Measurements from ENCODE around the gene CYB561D2.
A peak's percentile ranks its signal among the peaks of the same experiment; 100 is the strongest.

The CYB561D2 gene

DNA sequence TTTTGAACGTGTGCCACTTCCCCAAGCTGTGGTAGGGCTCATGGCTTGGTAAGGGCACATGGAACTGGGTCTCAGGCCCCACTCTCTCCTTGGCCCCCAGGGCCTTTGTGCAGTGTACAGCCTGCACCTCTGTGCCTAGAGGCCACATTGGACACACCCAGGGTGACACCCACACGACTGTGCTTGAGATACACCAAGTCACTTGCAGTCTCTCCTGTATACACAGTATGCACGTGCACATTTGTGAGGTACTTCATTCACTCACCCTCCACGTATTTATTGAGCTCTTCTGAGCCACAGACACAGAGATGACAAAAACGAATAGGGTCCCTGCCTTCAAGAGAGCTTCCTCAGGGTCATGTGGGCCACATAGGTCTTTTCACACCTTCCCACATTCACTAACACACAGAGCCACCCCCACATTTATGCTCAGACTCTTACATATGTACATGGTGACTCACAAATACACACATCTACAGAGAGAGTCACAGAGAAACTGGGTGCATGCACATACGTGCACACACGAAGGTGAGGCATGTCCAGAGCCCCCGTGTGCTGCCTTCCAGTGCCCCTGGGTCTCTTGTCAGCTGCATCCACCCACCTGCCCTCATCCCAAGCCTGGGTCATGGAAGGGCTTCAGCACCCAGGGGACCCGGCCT is 18.5 kb downstream of the CYB561D2 start:
- no peak for DNase-seq

DNA sequence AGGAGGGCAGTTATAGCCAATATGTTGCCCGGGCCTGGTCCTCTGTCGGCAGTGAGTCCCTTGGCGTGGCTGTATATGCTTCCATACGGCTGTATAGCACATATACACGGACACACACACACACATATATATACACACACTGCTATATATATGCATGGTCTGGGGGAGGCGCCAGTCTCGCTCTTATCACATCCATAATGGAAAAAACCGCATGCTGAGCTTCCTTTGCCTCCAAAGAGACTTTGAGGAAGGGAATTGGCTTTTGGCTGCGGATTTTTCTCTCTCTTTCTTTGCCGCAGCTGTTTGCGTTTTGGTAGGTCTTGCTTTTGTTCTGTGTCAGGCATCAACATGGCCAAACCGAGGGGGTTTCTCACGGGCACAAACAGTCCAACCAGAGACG is 19.9 kb downstream of the CYB561D2 start:
- peak; percentile 55 for DNase-seq

- peak; percentile 18 for DNase-seq
These were observed 20.5 kb downstream of the CYB561D2 start for GRCh38 chr3:50371133-50371685.

DNA sequence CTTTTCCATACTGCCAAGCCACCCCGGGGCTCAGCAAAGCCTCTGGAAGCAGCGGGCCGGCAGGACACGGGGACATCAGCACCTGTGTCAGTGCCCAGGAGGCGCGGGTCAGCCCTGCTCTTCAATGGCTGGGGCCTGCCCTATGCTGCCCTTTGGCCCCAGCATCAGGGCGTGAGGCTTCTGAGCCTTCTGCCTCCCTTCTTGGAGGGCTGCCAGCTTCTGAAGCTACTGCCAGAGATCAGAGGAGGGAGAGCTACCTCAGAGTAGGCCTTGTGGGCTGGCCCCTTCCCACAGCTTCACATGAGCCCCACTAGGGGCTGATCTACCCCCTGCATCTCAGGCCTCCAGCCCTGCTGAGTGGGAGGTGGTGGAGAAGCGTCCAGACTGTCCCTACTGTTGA is 21.7 kb downstream of the CYB561D2 start:
- no peak for DNase-seq

GRCh38 chr3:50373146-50374051 is 22.7 kb downstream of the CYB561D2 start:
- DNase-seq, result no peak

DNA sequence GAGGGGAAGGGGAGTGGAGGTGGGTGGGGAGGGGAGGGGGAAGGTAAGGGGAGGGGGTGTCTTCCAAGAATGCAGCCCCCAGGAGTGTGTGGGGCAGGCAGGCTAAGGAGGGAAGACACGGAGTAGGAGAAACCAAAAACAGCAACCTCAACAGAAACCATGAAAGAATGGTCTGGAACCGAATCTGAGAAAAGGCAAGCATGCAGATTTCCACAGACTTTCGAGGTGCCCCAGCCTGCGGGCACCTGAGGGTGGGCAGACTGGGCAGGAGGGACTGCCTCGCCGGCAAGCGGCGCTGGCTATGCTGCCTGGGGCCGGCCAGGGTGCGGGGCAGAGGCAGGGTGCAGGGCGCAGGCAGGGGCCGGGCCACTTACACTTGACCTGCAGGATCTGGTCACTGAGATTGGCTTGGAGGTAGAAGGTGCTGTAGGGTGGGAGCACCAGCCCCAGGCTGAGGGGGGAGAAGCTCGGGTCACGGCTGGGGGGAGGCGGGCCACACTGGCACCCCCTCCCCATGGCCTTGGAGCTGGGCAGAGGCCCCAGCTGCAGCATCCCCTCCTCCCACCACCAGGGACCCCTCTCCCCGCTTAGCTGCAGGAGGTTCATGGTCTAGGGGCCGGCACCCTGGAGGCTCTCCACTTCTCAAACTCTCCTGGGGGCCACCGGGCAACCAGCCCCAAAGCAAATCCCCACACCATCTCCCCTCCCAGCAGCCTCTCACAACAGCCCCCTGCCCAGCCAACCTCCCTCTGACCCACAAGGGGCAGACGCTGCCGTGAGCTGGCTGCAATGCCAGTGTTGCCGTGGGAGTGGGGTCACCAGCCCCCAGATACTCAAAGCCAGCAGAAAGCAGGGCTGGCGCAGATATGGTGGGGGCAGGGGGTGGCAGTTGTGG is 23.9 kb downstream of the CYB561D2 start:
- no peak for DNase-seq

- no peak for DNase-seq
These were observed 24.7 kb downstream of the CYB561D2 start for GRCh38 chr3:50375258-50375931.

DNA sequence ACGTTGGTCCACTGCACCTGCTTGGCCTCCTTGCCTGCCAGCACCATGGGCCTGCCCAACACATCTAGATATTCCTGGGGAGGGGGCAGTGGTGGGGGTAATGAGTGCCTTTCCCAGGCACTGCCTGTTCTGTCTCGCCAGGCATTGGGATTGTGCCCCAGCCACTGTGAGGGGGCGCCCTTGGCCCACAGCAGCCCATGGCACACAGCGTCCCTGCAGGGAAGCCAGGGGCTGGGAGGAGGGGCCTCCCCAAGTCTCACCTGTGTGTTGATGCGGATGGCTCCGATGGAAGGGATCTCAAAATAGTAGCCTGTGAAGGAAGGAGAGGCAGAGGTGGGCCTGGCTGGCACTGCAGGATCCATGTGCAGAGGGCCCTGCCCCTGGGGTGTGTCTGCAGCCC is 27.4 kb downstream of the CYB561D2 start:
- DNase-seq, result no peak

- no peak for DNase-seq
These were observed 28.1 kb downstream of the CYB561D2 start for GRCh38 chr3:50378757-50379156.

- no peak for DNase-seq
These were observed 29.9 kb downstream of the CYB561D2 start for GRCh38 chr3:50380405-50381085.

DNA sequence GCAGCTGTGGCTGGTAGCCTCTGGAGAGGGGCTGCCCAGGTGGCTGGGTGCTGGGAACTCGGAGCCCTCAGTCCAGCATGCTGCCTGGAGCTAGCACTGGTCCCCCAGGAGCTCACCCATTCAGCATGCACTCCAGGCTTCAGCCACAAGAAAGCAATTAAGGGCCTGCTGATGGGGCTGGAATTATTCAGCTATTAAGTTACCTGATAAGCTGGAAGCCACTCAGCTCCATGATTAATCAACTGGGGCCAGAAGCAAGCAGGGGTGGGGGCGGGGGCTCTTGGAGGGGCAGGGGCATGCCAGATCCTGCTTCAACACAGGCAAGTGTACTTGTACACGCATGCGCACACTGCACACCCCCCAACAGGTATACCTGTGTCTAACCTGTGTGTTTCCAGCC is 30.7 kb downstream of the CYB561D2 start:
- no peak for DNase-seq

DNA sequence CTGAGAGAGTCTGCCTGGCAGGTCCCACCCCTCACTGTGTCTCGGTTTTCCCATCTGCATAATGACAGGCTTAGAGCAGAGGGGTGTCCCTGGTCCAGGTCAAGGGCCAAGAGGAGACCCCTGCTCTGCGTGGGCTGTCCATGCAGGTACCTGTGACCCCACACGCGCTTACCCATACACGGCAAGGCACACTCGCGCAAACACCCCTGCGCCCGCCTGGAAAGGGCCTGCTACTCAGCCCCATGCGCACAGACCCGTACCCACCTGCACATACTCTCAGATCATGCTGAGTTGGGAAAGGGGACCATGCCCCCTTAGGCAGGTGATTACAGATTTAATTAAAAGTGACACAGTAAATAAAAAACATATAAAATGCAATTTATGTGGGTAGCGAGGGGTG is 32.1 kb downstream of the CYB561D2 start:
- no peak for DNase-seq

DNA sequence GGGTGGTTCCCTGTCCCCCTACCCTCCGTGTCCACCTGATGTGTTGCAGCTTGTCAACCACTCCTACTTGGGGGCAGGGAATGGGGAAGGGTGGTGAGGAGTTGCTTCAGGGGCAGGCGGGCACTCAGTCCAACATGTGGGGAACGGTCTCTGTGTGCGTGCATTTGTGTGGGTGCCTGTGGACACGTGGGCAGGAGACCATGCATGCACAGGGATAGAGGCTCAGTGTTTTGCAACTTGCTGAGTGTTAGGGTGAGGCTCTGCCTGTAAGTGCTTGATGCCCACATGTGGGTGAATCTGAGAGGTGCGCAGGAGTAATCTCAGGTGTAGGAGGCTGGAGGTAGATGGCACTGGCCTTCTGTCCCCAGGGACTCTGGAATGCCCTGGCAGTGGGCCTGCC is 33.1 kb downstream of the CYB561D2 start:
- no peak for DNase-seq

DNA sequence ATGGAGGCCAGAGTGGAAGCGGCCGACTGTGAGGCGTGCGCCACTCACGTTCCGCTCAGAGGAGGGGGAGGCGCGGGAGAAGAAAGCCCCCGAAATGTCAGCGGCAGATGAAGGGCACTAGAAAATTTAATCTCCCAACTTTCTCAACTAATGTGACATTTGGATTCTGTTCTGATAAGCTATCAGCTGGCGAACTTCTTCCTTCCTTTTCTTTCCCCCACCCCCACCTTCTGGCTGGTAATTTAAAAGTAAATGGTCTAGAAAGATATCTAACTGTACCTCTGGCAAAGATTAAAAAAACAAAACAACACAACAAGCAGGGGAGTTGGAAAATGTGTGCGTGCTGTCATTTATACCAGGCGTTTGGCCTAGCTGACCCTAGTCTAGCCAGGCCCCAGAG is 35.1 kb downstream of the CYB561D2 start:
- DNase-seq, result no peak

GRCh38 chr3:50388016-50388719 is 37.5 kb downstream of the CYB561D2 start:
- DNase-seq, result no peak

GRCh38 chr3:50388720-50389413 is 38.2 kb downstream of the CYB561D2 start:
- DNase-seq, result no peak

GRCh38 chr3:50389414-50389767 is 38.7 kb downstream of the CYB561D2 start:
- no peak for DNase-seq

- DNase-seq, result no peak
These were observed 40.0 kb downstream of the CYB561D2 start for GRCh38 chr3:50390508-50391224.

DNA sequence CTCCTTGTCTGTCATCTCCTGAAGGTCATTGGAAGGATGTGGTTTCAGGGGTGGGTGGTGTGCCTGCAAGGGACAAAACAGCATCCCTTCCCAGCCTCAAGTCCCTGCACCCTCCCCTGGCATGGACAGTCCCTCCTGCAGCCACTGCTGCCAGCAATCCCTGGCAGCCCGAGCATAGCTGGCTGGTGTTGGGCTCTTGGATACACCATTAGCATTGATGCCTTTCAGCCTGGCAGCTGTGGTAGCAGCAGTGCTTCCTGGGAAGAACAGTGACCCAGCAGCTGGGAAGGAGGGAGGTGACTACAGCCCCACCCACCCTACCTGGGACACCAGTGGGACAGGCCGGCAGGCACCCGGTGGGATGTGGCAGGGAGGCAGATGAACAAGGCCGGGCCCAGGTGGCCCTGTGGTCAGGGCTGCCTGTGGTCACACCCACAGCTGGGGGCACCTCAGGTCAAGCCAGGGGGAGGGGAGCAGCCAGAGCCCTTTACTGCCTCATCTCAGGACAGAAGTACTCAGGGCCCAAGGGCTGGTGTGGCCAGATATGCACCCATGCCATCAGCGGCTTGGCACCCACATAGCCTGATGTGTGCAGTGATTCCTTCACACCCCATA is 41.5 kb downstream of the CYB561D2 start:
- DNase-seq, result no peak

Measured in fibroblast of skin of right biceps (primary cell).